COR-L47 (cell line): ENCODE data around the gene TCF15.

Experiments used
- DNase-seq: peaks from one replicate; lab custom pipeline; 2025; lab: John Stamatoyannopoulos, UW

Gene TCF15

DNA sequence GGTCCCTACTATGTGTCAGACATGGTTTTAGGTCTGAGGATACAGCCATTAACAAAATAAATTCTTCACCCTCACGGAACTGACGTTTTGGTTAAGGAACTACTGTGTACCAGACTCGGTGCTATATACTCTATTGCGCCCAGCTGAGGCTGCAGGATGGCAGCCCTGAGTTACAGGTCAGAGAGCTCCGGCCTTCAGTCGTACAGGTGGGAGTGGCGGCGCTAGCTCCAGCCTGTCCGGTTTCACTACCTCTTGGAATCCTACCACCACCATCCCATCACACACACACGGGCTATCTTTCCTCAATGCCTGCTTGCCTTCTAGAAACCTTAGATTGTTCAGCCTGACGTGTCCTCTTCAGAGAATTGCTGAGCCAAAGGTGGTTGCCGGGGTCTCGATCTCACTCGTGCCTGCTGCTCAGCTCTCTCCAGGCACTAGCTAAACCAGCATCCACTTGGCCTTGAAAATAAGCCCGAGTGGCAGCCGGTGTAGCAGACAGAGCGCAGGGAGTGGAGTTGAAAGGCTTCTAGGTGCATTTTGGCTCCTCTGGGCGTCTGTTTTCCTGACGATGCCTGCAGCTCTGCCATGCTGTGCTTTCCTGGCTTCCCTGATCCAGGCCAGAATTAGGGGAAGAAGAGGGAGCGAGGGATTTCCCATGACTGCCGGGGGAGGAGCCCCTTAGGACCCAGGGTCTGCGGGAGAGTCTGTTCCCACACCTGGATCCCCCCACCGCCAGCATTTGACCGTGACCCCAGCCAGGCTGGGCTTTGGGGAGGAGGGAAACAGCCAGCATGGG, 1.1 kb upstream of the TCF15 start:
- DNase-seq: no peak

DNA sequence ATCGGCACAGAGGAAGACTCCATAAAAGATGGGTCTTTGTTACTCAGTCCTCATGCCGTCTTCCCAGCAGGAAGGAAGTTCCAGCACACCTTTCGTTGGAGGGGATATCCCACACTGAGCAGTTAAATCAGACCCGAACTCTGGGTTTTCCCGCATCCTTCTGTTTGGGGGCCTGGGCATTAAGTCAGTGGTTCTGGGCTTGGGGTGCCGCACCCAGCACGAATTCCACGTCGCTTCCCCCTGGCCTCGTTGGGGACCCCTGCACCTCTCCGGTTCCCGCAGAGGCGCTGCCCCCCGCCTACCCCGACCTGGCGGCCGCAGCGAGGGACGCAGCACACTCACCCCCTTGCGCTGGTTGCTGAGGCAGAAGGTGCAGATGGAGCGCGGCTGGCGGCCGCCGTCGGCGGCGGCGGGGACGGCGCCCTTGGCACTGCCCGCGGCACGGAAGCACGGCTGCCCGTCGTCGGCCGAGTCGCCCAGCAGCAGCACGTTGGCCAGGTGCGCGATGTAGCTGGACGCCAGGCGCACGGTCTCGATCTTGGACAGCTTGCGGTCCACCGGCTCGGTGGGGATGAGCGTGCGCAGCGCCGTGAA, 641 bp downstream of the TCF15 start:
- DNase-seq: no peak

DNA sequence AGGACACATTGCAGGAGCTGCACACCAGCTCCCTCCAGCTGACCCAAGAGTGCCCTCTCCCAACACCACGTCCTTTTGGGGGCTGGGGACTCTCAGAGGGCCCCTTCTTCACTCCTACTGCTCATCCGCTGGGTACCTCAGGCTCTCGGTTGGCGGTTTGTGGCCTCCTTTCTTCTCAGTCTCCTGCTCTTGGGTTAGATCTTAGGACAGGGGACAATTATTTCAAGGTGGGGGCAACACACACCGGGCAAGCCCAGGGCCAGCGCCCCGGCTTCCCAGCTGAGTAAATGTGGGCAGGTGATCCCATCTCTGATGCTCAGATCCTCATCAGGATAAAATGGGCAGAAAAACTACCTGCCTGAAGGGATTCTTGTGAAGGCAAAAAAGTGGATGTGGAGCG, 1.1 kb downstream of the TCF15 start:
- no peak for DNase-seq

DNA sequence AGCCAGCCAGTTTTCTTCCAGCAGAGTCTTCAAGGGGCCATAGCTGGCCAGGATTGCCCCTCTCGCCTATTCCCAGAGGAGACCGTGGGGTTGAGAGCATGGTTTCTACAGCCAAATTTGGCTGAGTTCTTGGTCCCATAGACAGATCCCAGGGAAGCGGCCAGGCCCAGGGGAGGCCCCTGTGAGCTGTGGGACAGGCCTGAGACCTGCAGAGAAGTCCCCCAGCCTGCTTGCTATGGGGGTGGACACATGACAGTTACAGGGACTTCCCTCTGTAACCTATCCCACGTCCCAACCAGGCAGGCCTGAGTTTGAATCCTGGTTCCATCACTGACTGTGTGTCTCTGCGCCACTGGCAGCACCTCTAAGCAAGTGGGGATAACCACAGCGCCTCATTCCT, 2.6 kb downstream of the TCF15 start:
- no peak for DNase-seq

DNA sequence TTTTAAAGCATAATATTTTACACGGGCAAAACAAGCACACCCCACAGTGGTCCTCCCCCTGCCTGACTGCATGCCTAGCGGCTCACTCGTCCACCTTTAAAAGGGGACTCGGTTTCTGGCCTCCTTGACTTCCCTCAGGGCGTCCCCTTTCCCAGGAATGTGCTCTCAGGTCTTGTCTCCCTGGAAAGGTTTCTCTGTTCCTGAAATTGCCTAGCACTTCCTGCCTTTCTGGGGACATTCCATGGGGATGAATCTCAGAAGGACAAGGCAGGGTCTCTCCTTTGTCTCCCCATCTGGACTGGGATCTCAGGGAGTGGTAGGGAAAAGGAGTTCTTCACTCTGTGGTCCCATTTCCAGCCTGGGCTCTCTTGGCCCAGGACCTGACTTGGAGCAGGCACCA, 4.9 kb downstream of the TCF15 start:
- DNase-seq: no peak

DNA sequence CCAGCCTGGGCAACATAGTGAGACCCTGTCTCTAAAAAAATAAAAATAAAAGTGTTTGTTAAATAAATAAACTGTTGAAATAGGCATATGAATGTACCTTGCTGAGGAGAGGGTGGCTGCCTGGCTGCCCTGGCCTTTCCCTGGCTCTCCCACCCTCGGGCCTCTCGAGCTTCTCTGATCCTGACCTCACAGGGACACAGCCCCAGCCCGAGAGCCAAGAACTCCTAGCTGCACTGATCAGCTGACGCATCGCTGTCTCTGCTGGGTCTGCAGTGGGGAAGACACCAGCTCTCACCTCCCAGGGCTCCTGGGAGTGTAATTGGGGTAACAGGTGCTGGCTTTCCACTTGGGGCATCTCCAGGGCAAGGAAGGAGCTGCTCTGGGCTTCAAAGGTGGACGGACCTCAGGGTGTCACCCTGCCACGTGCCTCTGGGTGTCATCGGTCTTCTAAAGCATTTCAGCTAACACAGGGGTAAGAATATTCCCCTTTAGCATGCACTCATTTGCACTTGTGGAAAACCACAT, 6.9 kb downstream of the TCF15 start:
- DNase-seq: no peak

DNA sequence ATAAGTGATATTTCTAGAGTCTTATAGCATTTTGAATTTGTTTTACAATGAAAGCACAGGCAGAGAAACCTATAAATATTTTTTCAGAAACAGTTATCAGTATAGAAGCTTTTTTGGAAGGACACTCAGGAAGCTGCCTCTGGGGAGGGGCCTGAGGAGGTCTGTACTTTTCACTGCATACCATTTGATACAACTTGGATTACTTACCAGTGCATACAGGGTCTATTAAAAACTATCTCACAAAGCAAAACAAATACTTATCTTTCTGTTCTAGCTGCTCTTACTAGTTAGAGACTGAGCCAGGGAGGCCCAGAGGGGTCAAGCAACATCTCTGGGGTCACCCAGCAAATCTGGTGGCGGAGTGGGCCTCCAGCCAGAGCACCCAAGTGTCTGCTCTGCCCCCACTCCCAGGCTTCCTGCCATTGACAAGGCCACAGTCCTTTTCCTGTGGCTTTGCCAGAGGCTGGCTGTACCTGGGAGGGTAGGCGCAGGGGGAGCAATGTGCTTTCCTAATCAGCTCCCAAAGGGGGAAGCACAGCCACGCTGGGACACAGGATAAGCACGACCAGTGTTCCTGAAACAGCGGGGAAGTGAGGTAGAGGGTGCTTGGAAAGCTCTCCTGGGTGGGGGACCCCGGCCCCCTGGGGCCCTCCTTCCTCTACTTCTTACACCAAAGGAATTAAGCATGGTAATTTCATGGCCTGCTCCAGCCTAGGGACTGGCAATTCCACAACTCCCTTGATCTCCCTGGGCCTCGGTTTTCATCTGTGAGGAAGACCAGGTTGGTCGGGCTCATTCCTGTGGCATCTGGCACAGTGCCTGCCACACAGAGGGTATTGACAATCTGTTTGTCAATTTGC, 7.8 kb downstream of the TCF15 start:
- no peak for DNase-seq

DNA sequence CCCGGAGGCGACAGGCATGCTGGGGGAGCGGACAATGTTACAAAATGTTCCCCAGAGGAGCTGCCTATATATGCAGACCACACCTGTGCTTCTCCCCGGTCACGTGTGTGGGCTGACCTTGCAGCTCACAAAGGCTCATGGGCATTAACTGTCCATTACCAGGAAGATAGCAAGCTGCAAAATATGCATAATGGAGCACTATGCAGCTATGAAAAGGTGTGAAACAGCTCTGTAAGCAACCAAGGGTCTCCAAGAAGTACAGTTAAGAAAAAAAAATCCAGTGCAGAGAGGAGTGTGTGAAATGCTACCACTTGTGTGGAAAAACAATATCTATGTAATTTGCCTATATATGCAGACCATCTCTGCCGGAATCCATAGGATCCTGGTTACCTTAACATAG, 9.4 kb downstream of the TCF15 start:
- no peak for DNase-seq

DNA sequence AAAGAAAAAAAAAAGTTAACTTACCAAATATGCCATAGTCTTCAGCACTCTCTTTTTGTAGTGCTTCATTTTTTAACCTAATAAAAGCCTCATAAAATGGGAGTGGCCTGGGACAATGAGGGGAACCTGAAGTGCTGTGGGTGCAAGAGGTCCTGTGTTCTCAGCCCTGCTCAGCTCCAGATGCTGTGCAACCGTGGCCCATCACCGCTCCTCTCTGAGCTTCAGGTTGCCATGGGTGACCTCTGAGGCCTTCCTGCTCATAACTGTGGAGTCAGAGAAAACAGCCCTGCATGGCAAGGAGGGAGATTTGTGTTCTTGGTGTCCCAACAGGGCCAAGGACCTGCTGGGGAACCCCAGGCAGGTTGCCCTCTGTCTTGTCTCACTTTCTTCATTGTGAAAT, 10.0 kb downstream of the TCF15 start:
- DNase-seq: no peak

DNA sequence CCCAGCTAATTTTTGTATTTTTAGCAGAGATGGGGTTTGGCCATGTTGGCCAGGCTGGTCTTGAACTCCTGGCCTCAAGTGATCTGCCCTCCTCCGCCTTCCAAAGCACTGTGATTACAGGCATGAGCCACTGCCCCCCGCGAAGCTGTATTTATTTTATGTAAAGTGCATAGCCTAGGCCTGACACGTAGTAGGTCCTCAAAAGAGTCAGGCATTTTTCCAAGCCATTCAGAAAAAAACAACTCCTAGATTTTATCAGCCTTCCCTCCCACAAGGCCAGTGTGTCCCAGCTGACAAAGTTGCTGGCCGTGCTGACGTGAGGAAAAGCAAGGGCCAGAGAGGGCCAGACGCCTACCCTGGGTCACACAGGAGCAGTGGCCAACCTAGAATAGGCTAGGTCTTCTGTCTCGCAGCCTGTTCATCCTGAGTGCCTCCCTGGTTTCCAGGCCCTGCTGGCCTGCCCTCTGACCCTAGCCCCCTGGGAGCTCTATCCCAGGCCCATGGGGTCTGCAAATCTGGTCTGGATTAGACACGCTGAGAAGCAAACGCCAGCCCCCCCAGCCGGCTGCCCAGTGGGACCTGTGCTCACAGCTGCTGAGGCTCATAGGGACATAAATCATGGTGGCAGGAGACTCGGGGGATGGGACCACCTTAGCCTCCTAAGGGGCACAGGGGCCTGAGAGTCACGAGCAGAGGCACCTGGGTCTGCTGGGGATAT, 11.8 kb downstream of the TCF15 start:
- DNase-seq: no peak

DNA sequence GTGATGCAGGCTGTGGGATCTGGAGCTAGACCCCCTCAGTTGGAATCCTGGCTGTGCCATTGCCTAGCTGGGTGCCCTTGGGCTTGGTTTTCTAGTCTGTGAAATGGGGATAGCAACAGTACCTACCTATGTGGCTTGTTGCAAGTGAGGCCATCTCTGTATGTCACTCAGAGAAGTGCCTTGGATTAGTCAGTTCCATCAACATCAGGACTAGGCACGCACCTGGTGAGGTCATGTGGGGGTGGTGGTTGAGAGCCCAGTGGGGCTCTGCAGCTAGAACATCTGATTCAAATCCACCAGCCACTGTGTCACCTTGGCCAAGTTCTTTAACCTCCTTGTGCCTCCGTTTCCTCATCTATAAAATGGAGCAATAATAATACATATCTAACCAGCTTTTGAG, 12.5 kb downstream of the TCF15 start:
- no peak for DNase-seq

DNA sequence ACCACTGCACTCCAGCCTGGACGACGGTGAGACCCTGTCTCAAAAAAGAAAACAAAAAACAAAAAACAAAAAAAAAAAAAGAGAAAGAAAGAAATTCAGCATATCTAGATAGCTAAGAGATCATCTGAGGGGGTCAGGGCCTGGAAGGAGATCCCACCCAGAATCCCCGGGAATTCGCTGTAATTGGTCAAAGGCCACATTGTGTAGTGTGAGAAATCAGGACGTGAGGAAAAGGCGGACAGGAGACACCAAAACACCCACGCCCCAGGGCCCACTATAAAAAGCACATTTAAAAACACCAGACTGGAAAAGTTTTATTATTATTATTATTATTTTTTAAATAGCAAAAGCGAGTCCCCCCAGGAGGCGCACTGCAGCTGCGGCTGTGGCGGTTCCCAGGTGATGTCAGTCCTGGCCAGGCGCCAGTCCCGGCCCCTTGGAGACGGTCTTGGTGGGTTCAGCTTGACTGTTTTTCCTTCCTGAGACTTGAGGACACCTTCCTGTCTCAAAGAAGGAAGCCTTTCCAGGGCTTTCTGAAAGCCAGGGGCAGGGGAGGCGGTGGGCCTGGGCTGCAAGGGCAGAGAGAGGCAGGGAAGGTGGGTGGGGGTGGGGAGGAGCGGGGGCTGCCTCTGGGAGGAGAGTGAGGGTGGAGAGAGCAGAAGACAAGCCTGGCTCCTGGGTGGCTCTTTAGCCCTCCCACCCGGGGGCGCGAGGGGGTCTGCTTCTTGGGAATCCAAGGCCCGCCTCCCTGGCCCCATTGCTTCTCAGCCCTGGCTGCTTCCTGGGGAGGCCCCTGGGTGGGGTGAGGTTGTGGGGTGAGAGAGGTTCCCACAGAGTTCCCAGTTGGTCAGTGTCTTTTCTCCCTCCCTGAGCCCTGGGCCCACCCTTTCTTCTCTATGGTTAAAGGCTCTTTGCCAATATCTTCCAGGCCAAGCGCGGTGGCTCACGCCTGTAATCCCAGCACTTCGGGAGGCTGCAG, 14.5 kb downstream of the TCF15 start:
- no peak for DNase-seq

DNA sequence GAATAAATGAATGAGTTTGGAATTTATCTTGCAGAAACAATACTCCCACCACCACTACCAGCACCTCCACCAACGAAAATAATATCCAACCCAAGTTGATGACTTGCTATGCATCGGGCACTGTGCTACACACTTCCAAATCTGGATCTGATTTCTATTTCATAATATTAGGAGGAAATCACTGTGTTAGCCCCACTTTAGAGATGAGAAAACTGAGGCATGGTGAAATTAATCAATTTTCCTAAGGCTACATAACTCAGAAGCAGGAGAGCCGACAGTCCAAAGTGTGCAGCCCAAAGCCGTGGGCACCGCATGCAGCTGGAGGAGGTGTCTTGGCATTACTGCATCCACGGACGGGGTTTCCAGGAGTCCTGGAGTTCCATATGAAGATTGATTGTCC, 17.6 kb downstream of the TCF15 start:
- DNase-seq: no peak

DNA sequence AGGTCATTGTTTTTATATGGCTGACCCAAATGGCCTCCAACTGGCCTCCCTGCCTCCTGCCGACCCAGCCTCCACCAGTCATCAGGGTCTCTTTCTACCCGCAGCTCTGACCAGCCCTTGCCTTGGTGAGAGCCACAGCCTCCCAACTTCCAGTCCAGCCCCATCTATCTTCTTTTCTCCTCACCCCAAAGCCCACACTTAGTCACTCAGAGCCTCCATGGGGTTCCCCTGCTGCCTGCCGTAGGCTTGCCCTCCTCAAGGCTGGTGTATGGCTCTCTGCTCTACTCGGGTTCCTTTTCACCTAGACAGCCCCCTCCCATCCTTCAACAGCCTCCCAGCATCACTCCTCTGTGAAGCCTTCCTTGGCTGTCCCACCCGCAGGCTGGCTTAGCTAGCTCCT, 18.2 kb downstream of the TCF15 start:
- DNase-seq: no peak

DNA sequence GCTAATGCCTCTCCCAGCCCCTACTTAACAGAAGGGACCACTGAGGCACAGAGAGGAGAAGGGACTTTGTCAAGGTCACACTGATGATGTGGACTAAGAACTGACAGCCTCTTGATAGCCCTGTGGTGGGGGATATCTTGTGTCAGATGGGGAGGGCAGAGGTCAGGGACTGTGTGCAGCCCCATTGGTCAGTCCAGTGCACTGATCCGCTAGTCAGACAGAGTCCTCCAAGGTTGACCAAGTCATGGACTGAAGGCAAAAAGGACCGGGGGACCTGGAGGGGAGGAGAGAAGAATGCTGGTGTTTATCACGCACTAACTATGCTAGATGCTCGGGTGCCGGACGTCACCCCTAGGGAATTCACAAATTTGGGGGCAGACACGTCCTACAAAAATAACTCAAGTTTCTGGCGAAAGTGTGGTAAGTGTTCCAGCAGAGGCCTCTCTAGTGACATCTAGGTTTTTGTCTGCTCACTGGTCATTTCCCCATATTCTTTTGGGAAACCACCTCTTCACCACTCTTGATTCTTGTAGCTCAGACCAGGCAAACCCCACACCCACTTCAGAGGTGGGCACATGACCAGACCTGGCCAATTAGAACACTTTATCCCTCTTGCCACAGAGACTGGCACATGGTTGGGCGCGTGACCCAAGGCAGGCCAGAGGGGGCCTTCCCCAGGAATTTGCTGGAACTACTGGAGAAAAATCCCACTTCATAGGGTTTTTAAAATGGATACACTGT, 21.0 kb downstream of the TCF15 start:
- no peak for DNase-seq

DNA sequence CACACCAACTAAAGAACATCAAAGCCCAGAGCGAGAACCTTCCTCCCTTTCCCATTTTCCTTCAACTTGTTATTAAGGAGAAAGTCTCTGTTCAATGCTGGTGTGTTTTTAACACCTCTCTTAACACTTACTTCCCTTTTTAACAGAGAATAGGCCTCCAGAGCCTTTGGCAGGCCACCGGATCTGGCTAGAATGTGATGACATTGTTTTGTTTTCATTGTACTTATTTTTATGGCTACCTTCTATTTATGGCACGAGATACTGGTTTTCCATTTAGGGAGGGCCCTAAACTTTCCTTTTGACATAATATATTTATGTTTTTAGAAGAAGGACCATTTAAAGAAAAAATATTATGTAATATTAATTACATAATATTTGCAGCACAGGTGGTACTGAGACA, 21.6 kb downstream of the TCF15 start:
- no peak for DNase-seq

DNA sequence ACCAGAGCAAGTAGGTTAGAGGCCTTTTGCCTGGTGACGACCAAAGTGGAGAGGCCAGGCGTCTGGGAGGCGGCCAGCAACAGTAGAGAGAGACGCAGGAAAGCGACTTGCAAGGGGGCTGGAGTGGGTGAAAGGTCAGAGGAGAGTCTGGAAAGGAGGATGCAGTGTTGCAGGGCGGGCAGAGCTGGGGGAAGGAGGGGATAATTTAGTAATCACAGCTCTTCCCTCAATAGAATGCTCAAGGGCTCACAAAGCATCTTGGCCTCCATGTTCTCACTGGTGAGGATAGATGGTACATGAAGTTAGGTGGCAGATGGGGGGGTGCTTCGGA, 25.2 kb downstream of the TCF15 start:
- DNase-seq: no peak

DNA sequence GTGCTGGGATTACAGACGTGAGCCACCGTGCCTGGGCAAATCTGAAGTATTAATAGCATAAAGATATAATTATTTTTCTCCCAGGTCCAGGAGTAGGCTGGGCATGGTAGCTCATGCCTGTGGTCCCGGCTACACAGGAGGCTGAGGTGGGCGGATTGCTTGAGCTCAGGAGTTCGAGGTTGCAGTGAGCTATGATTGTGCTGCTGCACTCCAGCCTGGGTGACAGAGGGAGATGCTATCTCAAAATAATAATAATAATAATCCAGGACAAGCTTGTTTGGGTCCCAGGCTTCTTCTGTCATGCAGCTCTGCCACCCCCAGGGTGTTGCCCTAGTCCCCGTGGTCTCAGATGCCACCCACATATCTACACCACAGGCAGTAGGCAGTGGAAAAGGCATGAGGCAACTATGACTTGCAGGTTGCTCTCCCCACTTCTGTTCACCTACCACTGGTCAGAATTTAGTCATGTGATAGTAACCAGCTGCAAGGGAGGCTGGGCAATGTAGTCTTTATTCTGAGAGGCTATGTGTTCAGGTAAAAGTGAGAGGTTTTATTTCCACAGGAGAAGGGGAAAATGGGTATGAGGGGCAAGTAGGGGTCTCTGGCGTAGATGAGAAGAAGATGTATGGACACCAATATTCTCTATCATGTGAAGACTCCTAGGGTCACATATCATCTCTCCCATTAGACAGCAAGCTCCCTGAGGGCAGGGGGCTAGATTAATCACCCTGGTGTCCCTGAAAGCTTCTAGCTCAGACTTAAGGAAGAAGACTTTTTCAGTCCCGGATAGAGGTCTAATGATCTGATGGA, 25.7 kb downstream of the TCF15 start:
- no peak for DNase-seq

DNA sequence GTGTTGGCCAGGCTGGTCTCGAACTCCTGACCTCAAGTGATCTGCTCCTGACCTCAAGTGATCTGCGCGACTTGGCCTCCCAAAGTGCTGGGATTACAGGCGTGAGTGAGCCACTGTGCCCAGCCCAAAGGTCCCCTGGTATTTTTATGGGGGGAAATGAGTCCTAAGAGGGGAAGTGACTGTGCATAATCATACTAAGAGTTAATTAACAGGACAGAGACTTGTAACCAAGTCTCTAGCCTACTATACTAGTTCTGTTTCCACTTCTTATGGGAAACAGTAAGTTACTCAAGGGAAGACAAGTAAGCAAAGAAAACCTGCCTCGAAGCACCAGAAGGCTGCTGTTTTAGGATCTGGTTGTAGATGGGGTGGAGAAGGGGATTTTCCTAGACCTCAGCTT, 27.9 kb downstream of the TCF15 start:
- DNase-seq: no peak
